Panc1 (cell line): ENCODE results near the gene KRTAP5-9.

Source experiments
- CTCF ChIP-seq: fragments of 450-650 bp; IDR thresholded peaks from 2 replicates; pipeline ENCODE4 v1.5.1; 2017; ENCODE audit warnings: mild to moderate bottlenecking
- POLR2AphosphoS5 ChIP-seq: IDR thresholded peaks from 2 replicates; pipeline ENCODE4 v1.6.1; 2012; ENCODE audit warnings: mild to moderate bottlenecking, low read depth, low read length, moderate library complexity
- SIN3A ChIP-seq: IDR thresholded peaks from 2 replicates; pipeline ENCODE4 v1.6.1; 2012; ENCODE audit warnings: low read depth, mild to moderate bottlenecking, low read length, moderate library complexity, borderline replicate concordance; ENCODE audit not compliant: insufficient read depth
- TF ChIP-seq, protein P1 (sequence below), 2 experiments: IDR thresholded peaks; 2 replicates each; pipeline ENCODE4 v1.6.1; 2011 to 2012; ENCODE audit warnings: low read depth in 2 of 2, control low read depth in 1 of 2, low read length in 1 of 2, mild to moderate bottlenecking in 1 of 2, moderate library complexity in 1 of 2; ENCODE audit not compliant: insufficient read depth in 1 of 2

DNA sequence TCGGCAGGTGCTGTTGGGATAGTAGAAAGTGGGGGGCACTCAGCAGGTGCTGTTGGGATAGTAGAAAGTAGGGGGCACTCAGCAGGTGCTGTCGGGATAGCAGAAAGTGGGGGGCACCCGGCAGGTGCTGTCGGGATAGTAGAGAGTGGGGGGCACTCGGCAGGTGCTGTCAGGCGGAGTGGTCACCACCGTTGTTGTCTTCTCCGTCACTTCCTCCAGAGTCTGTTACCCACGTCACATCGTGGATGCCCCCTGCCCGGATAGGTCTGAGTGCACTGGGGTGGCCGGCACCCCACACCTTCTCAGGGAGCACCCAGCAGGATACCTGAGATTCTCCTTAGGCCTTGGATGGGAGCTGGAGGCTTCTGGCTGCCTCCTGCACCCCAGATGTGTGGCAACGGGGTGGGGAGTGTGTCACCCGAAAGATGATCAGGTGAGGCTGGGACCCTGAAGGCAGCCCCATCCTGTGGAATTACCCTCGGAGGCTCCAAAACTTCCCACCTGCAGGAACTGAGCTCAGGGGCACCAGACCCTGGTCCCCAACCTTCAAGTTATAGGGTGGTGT, 45.3 kb upstream of the KRTAP5-9 start:
- no peak for TF ChIP-seq CTCF
- TF ChIP-seq, protein P1, sequence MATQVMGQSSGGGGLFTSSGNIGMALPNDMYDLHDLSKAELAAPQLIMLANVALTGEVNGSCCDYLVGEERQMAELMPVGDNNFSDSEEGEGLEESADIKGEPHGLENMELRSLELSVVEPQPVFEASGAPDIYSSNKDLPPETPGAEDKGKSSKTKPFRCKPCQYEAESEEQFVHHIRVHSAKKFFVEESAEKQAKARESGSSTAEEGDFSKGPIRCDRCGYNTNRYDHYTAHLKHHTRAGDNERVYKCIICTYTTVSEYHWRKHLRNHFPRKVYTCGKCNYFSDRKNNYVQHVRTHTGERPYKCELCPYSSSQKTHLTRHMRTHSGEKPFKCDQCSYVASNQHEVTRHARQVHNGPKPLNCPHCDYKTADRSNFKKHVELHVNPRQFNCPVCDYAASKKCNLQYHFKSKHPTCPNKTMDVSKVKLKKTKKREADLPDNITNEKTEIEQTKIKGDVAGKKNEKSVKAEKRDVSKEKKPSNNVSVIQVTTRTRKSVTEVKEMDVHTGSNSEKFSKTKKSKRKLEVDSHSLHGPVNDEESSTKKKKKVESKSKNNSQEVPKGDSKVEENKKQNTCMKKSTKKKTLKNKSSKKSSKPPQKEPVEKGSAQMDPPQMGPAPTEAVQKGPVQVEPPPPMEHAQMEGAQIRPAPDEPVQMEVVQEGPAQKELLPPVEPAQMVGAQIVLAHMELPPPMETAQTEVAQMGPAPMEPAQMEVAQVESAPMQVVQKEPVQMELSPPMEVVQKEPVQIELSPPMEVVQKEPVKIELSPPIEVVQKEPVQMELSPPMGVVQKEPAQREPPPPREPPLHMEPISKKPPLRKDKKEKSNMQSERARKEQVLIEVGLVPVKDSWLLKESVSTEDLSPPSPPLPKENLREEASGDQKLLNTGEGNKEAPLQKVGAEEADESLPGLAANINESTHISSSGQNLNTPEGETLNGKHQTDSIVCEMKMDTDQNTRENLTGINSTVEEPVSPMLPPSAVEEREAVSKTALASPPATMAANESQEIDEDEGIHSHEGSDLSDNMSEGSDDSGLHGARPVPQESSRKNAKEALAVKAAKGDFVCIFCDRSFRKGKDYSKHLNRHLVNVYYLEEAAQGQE (IDR thresholded peaks at IDR 0.05; ENCODE audit: insufficient read depth in 1 of 2, low read depth in 2 of 2, low read length in 1 of 2): no peak
- no peak for TF ChIP-seq SIN3A
- TF ChIP-seq POLR2AphosphoS5: no peak
